Cerebellar nuclear complex (tissue), 1 donor: ENCODE results near the gene IL23A.
"Not testable (repeated sequence)": the region's sequence is repeated elsewhere in the genome, so short reads cannot be mapped to it uniquely, and the experiment has no call there.

Experiments
- DNase-seq, 2 experiments: peaks; one replicate each; lab custom pipeline; 2025; lab: John Stamatoyannopoulos, UW

The IL23A gene, protein sequence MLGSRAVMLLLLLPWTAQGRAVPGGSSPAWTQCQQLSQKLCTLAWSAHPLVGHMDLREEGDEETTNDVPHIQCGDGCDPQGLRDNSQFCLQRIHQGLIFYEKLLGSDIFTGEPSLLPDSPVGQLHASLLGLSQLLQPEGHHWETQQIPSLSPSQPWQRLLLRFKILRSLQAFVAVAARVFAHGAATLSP

GRCh38 chr12:56338308-56339157, at the start of gene IL23A:
IL23A (plus strand) TSS chr12:56338884; CDS start chr12:56339045, 161 bp downstream.
- DNase-seq = no peak

GRCh38 chr12:56293795-56294194, 44.9 kb upstream of the IL23A start:
- DNase-seq = no peak

DNA sequence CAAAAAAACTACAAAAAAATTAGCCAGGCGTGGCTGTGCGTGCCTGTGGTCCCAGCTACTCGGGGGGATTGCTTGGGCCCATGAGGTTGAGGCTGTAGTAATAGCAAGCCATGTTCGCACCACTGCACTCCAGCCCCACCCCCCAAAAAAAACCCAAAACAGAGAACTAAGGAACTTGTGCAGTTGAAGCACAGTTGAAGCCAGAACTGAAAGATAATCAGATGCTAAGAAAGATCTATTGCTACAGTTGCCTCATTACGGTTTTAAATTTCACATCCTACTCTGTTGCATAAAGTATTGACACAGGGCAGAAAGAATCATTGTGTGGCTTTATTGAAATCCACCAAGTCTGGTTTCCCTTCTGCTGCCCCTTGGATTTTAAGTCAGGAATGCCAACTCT, 42.4 kb upstream of the IL23A start:
- DNase-seq = no peak

DNA sequence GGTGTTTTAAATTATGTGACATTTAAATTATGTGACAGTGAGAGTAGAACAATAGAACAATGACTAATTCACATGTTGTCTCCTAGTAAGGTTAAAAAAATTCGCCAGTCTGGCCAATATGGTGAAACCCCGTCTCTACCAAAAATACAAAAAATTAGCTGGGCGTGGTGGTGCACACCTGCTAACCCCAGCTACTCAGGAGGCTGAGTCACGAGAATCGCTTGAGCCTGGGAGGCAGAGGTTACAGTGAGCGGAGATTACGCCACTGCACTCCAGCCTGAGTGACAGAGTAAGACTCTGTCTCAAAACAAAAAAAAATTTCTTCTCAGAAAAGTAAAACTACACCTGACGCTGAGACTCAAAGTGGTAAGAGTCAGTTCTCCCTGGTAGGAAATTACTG, 41.3 kb upstream of the IL23A start:
- no peak for DNase-seq

GRCh38 chr12:56298828-56299227, 39.9 kb upstream of the IL23A start:
- DNase-seq = no peak

DNA sequence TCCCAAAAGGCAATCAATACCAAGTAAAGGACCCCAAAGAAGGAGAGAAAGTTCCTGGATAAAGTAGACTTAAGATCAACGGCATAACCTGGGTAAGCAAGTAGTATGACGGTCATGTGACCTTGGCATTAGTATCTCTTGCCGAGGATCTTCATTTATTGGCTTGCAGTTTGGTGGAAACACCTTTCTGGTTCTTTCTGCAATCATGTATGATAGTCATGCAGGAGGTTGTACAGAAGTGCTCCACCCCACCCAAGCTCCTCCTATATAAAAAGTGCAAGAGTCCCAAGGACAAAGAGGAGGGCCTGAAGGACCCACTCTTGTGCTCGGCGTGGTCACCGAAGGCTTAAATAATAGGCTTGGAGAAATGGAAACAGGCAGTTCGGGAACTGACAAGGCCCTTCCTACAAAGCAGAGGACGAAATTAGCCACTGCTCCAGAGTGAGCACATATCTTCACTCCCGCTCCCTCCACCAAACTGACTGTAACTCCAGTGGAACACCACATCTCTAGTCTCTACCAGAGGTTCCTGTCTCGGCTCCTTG, 39.3 kb upstream of the IL23A start:
- no peak for DNase-seq

DNA sequence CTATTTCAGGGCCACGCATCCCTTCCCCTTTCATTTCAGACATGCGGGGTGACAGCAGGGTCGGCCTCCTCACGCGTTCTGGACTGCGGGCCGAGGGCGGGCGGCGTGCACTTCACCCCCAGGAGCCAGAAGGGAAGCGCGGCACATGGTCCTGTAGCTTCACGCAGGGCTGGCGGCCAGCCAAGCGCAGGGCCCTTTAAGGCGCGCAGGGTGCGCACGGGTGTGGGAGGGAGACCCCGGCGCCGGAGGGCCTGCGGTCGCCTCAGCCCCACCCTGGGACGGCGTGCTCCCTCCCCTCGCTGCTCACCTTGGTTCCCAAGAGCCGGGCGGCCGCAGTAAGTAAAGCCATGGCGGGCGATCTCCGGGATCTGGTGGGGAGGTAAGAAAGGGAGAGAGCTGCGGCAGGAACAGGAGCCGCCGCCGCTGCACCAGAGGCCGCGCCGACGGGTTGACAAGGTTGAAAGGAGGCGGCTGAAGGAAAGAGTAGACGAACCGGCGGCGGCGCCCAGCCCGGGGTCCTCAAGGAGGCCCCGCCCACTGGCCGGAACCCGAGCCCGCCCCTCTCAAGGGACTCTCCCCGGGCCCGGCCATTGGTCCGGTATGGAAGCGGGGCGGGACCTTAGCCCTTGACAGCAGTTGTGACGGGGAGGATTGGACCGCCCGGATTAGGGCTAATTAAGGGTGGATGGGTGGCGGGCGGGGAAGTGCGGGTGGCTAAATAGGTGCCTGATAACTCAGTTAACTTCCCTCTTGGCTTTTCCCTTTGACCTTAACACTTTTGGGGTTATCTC, 38.6 kb upstream of the IL23A start, which contains the start of gene CS:
CS (minus strand) TSS at position 478 of the 791 bp plus-strand sequence; CDS start at position 349, 129 bp downstream.
- peak; percentile 90 to 97 for DNase-seq

DNA sequence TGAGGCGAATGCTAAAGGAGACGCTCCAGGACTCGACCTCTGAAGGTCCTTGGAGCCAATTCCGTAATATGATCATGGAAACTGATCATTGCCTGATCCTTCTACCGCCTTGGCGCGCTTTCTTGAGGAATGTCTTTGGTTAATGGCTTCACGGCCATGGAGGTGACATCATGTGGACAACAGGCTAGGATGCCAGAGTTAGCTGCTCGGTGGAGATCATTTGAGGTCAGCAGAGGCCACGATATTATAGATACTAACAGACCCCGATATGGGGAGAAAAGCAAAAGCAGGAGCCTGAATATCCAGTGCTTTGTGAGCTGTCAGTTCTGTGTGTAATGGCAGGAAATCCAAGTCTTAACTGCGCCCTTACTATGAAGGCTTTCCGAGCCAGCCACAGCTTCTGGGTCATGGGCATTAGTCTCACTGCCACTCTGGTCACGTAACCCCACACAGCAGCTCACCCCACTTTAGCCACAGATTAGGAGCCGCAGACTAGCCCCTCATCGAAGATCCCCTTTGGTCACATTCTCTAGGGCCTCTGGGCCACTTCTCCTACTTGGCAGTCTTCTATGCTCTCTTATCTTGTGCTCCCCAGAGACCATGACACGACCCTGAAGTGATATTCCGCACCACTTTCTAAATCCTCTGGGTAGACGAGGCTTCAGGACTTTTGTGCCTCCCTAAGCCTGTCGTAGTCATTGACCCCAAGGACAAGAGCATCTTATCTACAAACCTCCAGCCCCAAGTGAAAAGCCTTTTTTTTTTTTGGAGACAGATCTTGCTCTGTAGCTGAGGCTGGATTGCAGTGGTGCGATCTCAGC, 37.8 kb upstream of the IL23A start:
- no peak for DNase-seq

DNA sequence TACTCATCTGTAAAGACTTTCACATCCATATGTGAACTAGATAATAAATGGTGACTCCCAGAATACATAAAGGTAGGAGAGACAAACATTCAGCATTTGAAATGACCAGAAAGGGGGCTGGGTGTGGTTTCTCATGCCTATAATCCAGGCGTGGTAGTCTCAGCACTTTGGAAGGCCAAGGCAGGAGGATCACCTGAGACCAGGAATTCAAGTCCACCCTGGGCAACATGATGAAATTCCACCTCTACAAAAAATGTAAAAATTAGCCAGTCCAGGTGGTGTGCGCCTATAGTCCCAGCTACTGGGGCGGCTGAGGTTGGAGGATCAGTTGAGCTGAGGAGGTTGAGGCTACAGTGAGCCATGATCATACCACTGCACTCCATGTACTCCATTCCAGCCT, 34.4 kb upstream of the IL23A start:
- no peak for DNase-seq

DNA sequence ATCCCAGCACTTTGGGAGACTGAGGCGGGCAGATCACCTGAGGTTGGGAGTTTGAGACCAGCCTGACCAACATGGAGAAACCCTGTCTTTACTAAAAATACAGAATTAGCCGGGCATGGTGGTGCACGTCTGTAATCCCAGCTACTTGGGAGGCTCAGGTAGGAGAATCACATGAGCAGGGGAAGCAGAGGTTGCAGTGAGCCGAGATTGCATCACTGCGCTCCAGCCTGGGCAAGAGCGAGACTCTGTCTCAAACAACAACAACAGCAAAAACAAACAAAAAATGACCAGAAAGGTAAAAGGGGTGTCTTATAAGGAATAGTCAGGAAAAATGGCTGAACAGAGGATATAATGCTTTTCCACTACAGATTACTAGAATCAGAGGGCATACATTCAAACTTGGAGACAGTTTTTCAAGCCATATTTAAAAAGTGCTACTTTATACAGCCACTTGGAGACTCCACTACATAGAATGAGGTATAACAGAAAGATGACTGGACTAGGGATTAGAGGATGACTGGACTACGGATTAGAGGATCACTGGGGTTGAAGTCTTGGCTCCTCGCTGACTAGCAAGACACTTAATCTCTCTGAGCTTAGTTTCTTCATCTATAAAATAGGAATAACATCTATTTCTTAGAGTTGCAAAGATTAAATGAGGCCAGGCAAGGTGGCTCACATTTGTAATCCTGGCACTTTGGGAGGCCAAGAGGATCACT, 33.7 kb upstream of the IL23A start:
- no peak for DNase-seq

DNA sequence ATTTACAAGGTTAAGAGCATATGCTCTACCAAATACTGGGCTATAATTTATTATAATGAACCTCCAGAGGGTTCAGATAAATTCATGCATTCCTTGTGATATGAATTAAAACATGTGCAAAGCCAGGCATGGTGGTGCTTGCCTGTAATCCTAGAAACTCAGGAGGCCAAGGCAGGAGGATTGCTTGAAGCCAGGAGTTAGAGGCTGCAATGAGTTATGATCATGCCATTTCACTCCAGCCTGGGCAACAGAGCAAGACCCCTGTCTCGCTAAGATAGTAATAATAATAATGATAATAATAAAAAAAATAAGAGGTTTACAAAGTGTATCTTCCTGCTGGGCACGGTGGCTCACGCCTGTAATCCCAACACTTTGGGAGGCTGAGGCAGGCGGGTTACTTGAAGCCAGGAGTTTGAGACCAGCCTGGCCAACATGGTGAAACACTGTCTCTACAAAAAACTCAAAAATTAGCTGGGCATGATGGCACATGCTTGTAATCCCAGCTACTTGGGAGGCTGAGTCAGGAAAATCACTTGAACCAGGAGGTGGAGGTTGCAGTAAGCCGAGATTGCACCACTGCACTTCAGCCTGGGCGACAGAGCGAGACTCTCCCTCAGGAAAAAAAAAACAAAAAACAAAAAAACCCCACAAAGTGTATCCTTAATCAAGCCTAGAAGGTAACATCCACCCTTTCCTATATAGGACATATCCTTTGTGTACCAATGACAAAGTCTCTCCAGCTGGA, 31.3 kb upstream of the IL23A start:
- DNase-seq = no peak

DNA sequence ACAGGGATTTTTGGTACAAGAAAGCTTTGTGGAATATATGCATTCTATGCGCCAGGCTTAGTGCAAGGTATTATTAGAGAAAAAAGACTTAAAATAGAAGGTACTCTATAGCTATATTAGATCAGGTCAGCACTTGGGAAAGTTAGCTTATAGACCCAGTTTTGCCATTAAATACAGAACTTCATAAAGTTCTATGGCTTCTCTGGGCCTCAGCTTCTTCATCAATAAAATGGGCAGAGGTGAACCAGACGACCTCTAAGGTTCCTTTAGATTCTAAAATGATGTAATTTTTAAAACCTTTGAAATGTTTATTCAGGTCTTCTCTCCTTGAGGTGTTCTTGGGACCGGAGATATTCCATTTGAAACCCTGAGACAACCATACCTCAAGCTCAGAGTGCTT, 30.0 kb upstream of the IL23A start:
- no peak for DNase-seq

- DNase-seq = no peak
Measured at GRCh38 chr12:56311003-56311402, 27.7 kb upstream of the IL23A start.

DNA sequence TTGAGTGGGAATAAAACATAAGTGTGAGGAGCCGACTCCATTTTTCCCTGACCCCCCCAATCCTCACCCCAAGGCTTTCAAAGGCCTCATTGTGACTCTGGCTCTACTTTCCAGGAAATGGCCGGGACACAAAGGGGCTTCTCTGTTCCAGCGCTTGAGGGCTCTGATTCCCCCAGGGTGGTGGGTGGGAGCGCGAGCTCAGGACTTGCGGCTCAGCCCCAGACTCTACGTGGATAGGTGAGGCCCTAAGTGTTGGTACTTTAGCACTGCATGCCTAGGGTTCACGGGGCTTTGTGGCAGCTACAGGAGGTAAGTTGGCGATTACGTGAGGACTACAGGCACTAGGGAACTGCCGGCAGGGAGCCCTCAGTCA, 23.4 kb upstream of the IL23A start:
- no peak for DNase-seq

DNA sequence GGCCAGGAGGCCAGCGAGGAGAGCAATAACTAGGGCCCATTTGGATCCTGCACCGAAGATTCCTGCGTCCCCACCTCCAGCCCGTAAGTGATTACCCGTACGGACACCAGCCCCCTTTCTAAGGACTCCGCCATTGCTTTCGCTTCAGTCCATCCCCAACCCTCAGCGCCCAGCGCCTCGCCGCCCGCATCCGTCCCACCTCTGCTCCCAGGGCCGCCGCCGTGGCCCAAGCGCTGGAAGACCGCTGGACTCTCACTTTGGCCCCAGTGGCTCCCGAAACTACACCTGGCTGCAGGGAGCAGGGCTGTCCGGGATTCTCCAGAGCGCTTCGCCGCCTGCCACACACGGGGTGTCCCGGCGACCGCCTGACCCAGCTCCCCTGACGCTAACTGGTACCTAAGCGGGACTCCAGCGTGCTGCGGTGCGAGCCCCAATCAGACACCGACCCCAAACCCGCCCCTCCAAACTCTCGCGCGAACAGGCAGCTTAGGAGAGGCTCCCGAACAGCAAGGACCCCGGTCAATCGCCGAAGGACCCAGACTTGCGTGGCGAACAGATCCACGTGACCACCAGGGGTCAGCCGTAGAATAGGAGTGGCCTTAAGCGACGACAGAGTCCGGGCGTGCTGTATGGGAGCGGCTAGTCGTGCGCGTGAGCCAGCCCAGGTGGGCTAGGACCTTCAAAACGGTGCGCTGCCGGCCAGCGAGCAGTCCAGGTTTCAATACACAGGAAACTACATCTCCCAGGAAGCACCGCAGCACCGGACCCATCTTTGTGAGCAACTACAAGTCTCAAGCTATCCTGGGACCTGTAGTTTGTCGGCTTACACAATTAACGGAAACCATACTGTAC, 22.8 kb upstream of the IL23A start, which contains the start of gene CNPY2:
CNPY2 (minus strand) TSS at position 367 of the 852 bp plus-strand sequence. CDS start 771 bp downstream, outside the sequence.
- peak; percentile 87 to 95 for DNase-seq

DNA sequence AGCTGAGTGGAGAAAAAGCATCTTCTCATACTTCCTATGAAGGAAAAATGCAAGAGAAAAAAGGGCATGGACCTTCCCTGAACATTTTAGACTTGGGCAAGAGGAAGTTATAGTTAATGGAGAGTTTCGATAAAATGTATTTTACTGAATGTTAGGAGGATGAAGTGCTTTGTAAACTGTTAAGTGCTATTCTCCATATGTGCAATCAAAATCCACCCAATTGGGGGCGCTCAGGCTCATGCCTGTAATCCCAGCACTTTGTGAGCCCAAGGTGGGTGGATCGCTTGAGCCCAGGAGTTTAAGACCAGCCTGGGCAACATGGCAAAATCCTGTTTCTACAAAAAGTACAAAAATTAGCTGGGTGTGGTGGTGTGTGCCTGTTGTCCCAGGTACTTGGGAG, 21.0 kb upstream of the IL23A start:
- no peak for DNase-seq

DNA sequence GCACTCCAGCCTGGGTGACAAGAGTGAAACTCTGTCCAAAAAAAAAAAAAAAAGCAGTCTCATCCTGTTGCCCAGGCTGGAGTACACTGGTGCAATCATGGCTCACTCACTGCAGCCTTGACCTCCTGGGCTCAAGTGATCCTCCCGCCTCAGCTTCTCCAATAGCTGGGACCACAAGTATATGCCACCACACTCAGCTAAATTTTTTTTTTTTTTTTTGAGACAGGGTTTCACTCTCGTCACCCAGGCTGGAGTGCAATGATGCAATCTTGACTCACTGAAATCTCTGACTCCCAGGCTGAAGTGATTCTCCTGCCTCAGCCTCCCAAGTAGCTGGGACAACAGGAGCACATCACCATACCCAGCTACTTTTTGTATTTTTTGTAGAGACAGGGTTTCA, 17.7 kb upstream of the IL23A start:
- DNase-seq = no peak

- not testable (repeated sequence) for DNase-seq
Measured at GRCh38 chr12:56321610-56322009, 17.1 kb upstream of the IL23A start.

DNA sequence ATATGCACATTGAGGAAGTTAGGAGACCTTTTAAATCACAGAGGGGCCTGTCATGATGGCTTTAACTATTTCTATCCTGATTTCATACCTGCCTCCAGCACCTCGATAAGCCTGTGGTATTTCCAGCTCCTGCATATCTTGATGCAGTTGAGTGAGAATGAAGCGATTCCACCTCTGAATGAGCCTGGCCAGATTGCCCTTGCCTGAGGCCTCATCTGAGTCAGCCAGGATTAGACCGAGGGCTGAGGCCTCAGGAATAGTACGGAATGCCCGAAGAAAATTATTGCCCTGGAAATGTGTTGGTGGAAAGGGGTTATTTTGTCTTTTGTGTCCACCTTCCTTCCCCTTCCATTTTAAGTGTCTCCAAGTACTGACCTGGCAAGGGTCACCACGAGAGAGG, 14.5 kb upstream of the IL23A start:
- DNase-seq = no peak
